NCI-H1417 treated with DMSO at 0.1 percent for 48 hours (cell line): ENCODE measurements around the gene DNAJC27.

Experiments used
- DNase-seq: peaks from one replicate; lab custom pipeline; 2025; lab: John Stamatoyannopoulos, UW

The DNAJC27 gene

GRCh38 chr2:24906466-24906865 lies 65.3 kb downstream of the DNAJC27 start:
- no peak for DNase-seq

- no peak for DNase-seq
Observed at GRCh38 chr2:24903161-24904103, 68.3 kb downstream of the DNAJC27 start.

GRCh38 chr2:24899361-24899910 lies 72.3 kb downstream of the DNAJC27 start:
- DNase-seq = no peak

- no peak for DNase-seq
Observed at GRCh38 chr2:24898122-24899109, 73.3 kb downstream of the DNAJC27 start.

- no peak for DNase-seq
Observed at GRCh38 chr2:24894750-24895149, 77.0 kb downstream of the DNAJC27 start.

GRCh38 chr2:24893934-24894333 lies 77.8 kb downstream of the DNAJC27 start:
- no peak for DNase-seq
